ENCODE data around the gene SOX5.

GRCh38 chr12:23566133-23566532 lies 383.3 kb downstream of the SOX5 start:
- TF ChIP-seq CTCF (IDR thresholded peaks at IDR 0.05 in 4 of 5, conservative IDR thresholded peaks at IDR 0.05 in 1 of 5) (no peak), POLR2A (IDR thresholded peaks at IDR 0.05) (no peak)

Data from gastrocnemius medialis (tissue), 4 donors.